Measurements from ENCODE around the gene BAHCC1.

BAHCC1 gene

DNA sequence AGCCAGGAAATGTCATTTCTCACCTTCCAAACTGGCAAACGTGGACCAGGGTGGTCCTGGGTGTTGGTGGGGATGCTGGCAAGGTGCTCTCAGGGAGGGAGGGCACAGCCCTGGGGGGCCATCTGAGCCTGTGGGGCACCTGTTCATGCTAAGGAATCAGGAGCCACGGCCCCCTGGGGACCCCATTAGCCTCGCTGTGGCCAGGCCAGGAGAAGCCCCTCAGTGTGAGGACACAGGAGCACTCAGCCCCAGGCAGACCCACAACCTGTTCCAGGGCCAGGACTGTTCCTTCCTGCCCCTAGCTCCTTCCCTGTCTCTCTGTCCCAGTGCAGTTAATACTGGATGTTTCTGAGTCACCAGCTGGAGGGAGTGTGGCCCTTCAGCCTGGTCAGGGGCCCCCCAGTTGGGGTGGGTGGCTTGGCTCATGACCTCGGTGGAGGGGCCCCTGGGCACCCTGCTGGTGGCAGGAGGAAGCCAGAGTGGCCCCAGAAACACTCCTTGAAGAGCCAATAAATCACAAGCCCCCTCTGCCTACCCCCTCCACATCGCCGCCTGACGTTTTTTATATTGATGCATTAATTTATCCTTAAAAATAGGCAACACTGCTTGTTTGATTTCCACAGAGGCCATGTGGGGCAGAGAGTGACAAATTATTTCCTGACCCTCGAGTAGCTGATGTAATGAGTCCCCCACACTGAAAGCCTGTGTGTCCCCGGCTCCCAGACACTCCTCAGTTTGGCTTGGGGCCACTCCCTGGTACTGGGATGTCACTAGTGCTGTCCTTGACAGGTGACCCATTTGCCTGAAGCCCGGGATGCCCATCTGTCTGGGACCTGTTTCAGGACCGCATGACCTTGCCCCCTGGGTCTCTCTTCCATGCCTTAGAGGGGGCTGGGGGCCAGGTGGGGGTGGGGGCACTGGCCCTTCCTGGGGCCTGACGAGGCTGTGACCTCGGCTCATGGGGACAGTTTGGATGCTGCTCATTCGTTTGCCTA lies 95.0 kb downstream of the BAHCC1 start:
- DNase-seq (ENCODE audit: low spot score), result no peak

DNA sequence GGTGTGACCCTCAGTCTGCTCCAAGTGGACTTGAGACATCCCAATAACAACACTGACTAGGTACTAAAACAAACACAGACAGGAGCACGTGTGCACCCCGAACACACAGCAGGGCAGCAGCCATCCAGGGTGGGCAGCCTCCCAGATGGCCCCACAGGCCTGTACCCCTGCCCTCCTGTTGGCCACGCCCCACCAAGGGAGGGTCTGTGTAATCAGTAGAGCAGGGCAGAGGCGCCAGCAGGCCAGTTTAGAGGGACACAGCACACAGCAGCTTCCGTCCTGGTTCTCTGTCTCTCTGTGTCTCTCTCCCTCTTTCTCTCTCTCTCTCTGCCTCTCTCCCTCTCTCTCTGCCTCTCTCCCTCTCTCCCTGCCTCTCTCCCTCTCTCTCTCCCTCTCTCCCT lies 95.9 kb downstream of the BAHCC1 start:
- no peak for DNase-seq (ENCODE audit: low spot score)
- no peak for FAIRE-seq

More for the DNA sequence above, 95.0 kb downstream of the BAHCC1 start:
- FAIRE-seq, result no peak

DNA sequence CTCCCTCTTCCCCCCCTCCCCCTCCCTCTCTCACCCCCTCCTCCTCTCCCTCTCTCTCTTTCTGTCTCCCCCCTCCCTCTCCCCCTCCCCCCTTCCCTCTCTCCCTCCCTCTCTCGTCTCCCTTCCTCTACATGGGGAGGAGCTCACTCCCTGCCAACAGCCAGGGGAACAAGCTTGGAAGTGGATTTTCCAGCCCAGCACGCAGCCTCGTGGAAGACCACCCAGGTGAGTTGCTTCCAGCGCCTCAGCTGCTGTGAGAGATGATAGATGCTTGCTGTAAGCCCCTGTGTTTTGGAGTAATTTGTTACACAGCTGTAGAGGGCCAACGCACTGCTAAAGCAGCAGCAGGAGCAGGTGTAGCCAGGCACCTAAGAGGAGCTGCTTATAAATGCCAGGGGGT lies 96.5 kb downstream of the BAHCC1 start:
- FAIRE-seq (no peak), DNase-seq (ENCODE audit: low spot score) (no peak)

DNA sequence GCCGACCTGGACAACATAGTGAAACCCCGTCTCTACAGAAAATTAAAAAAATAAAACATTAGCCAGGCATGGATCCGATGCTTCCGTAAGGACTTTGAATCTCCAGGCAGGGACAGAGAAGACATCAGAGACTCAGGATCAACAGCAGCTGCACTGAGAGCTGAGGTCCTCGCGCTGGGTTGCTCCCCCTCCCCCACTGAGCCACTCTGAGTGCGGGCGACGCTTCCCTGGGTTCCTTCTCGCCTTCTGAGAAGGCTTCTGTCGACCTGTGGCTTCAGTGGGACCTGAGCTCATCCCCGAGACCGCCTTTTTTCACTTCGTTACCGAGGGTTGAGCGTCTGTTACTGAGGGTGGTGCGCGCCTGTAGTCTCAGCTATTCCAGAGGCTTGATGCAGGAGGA lies 96.9 kb downstream of the BAHCC1 start:
- DNase-seq (ENCODE audit: low spot score) (no peak), FAIRE-seq (no peak)

DNA sequence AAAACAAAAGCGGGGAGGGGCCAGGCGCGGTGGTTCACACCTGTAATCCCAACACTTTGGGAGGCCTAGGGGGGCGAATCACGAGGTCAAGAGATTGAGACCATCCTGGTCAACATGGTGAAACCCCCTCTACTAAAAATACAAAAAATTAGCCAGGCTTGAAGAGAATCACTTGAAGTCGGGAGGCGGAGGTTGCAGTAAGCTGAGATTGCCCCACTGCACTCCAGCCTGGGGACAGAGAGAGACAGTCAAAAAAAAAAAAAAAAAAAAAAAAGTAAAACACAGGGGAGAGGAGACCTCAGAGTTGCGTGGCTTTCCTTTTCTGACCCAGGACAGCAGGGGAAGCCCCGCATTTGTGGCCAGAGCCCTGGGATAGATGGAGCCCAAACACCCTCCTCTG lies 97.4 kb downstream of the BAHCC1 start:
- no peak for FAIRE-seq

DNA sequence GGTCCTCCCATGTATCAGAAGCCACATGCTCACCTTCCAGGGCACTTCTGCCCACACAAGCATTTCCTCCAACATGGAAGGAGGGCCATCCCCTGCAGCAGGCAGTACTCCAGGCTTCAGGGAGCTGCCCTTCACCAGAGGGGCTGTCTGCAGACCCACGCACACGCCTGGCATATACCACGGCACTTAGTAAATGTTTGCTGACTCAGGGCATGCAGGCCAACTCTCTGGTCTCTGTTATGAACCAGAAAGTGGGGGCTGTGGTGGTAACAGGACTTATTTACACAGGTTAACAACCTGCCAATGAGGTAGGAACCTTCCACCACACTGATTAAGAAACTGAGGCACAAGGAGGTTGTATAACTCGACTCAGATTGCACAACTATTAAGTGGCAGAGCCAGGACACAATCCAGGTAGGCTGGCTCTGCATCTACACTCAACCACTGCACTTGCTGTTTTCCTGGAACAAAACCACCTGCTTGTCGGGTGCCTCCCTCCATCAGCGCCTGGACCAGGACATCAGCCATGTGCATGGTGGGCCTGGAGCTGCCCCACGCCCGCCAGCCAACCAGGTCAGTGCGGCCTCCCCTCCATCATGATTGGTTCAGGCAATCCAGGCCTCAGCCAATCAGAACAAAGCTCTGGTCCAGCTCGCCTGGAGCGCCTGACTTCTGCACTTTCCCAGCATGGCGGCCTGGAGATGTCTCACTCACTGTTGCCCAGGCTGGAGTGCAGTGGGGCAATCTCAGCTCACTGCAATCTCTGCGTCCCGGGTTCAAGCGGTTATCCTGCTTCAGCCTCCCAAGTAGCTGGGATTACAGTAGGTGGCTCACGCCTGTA lies 98.2 kb downstream of the BAHCC1 start:
- DNase-seq (ENCODE audit: low spot score) (no peak), FAIRE-seq (no peak)

More for the DNA sequence above, 97.4 kb downstream of the BAHCC1 start:
- no peak for DNase-seq (ENCODE audit: low spot score)

DNA sequence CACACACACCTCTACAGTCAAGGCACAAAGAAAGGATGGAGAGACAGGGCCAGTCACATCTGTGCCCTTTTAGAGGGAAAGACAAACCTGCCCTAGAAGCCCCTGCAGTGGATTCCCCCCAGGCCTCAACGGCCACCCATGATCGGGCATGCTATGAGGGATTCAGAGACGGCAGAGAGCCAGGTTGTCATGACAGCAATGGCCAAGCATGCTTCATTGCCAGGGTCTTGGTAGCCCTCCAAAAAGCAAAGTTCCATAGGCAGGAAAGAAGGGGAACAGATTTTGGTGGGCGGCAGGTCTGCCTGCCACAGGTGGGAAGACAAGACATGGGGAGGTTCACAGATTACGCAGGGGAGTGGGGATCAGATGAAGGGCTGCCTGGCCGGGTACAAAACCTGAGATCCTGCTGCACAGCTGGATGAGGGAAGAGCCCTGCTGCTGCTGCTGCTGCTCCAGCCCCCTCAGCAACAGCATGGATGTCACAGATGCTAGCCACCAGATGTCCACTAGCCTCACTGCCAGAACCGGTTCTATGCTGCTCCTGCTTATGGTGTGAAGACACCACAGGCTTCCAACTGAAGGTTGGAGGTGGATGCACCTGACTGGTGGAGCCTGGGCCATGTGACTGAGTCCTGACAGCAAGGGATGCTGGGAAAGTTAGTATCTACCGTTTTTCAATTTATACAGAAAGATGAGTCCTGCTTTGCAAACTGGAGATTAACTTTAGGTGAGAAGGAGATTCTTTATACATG lies 99.5 kb downstream of the BAHCC1 start:
- DNase-seq (ENCODE audit: low spot score) (no peak), FAIRE-seq (no peak)

DNA sequence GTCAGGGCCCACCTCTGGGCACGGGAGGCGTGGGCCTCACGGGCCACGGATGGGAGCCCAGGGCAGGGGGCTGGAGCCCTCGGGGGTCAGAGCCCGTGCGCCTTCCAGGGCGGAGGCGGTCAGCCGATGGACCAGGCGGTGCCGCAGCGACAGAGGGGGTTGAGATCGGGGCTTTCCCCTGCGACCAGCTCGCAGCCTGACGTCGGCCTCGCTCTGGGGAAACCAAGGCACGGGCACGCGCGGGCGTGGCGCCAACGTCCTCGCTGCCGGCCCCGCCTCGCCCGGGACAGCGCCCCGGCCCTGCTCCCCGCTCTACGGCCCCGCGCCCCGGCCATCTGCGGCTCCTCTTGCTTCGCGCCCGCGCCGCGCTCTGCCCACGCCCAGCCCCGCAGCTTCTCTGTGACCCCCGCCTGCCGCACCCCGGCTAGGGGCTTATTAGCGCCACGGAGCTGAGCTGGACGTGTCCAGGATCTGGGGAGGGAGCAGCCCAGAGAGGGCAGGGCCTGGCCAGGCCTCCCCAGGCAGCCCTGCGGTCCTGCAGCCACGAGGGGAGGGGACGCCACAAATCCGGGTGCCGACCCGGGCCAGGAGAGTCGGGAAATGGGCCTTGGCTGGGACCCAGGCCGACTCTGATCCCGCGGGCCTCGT lies 103.8 kb downstream of the BAHCC1 start:
- FAIRE-seq (no peak), DNase-seq (ENCODE audit: low spot score) (no peak)

DNA sequence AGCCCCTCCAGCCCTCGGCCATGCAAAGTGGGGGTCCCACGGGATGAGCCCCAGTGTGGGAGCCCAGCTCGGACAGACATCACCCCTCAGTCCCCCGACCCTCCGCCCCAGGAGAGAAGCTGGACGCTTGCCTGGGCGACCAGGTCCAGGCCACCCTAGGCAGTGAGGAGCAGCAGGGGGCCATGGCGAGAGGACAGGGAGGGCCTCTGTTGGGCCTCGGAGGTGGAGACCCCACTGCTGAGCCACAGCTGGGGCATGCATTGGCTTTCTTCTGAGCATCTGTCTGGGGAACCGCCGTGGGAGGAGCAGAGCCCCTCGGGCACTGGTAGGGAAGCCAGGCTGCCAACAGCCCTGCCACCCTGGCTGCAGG lies 104.3 kb downstream of the BAHCC1 start:
- FAIRE-seq (no peak), DNase-seq (ENCODE audit: low spot score) (no peak)

DNA sequence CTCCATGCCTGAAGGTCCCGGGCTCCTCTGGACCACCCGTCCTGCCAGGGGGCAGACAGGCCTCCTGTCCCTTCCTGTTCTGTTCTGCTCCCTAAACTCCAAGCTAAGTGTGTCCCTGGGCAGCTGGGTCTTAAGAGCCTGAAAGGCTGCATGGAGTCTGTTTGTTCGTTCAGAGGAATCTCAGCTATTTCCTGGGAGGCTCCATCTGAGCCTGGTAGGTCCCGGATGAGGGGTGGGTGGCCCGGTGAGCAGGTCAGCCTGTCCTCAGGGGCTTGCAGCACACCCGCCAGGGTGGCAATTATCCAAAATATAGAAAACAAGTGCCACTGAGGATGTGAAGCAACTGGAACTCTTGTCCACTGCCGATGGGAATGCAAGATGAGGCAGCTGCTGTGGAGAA lies 104.8 kb downstream of the BAHCC1 start:
- DNase-seq (ENCODE audit: low spot score) (no peak), FAIRE-seq (no peak)

DNA sequence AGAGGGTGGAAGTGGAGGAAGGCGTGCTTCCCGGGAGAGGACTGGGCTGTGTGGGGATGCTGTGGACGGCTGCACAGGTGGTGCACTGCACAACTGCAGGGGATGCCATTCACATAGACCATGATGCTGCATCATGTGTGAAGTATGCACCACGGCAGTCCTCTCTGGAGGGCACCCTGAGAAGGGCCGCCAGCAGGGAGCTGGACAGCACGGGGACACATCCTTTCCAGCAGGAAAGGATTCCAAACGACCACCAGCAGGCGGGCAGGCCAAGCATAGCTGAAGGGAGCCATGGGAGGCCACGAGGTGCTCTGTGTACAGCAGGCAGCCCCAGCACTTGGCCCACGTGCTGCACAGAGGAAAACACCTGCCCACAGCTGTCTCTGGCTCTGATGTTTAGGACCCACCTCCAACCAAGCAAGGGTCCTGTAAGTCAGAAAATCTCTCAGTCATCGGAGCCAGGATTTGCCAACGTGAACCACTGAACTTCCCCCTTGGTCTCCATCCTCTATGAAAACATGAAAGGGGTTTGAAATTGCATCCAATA lies 107.3 kb downstream of the BAHCC1 start:
- no peak for DNase-seq (ENCODE audit: low spot score)
- FAIRE-seq, result no peak

DNA sequence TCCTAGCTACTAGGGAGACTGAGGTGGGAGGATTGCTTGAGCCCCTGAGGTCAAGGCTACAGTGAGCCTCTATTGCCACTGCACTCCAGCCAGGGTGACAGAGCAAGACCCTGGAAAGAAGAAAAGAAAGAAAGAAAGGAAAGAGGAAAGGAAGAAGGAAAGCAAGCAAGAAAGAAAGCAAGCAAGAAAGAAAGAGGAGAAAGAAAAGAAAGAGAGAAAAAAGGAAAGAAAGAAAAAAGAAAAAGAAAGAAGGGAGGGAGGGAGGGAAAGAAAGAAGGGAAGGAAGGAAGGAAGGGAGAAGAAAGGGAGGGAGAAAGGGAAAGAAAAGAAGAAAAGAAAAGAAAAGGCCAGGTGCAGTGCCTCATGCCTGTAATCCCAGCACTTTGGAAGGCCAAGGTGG lies 108.4 kb downstream of the BAHCC1 start:
- DNase-seq (ENCODE audit: low spot score) (no peak), FAIRE-seq (no peak)

DNA sequence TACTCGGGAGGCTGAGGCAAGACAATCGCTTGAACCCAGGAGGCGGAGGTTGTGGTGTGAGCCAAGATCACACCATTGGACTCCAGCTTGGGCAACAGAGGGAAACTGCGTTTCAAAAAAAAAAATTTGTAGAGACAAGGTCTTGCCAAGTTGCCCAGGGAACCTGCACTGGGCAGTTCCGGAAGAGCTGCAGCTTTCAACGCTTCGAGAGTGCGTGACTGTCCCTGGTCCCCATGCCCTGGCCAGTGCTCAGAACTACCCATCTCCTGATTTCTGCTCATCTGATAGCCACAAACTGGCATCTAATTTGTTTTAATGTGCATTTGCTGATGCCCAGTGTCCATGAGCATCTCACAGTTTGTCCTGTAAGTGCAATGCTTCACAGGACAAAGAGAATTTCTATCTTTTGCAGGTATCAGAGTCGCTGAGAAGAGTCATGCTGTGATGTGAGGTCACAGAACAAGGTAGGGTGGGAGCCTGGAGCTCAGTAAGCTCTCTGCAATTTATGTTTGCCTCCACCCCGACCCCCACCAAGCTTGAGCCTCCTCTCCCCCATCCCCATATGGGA lies 113.5 kb downstream of the BAHCC1 start:
- DNase-seq (ENCODE audit: low spot score) (peak; percentile 70), FAIRE-seq (no peak)

DNA sequence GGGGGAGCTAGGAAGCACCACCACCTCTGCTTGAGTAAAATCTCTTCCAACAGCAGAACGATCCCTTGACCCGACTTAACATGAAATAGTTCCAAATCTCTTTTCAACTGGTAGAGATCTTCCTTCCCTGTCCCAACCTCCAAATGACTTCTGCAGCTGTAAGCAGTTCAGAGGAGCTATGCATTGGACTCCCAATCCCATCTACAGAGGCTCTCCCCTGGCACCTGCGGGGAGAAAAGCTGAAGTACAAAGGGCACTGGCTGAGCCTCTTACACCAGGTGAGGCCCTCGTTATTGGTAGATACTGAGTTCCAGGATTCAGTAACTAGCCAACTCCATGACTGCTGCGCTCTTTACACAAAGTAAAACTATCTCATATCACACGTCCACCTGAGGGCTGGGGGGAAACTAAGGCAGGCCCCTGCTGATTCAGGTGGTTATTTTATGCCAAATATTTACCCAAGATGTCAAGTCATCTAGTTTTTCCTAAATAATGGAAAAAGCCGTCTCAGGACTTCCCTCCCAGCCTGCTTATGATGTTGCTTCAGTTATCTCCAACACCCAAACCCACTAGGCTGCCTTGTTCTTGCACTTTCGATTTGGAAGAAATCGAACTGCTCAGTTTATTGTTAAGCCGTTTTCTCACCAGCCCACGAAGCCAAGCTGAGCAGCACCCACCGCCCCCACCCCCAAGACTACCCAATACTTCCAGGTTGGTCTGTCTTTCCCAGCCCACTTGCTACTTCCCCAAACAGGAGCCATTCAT lies 114.1 kb downstream of the BAHCC1 start:
- FAIRE-seq (no peak), DNase-seq (ENCODE audit: low spot score) (no peak)

DNA sequence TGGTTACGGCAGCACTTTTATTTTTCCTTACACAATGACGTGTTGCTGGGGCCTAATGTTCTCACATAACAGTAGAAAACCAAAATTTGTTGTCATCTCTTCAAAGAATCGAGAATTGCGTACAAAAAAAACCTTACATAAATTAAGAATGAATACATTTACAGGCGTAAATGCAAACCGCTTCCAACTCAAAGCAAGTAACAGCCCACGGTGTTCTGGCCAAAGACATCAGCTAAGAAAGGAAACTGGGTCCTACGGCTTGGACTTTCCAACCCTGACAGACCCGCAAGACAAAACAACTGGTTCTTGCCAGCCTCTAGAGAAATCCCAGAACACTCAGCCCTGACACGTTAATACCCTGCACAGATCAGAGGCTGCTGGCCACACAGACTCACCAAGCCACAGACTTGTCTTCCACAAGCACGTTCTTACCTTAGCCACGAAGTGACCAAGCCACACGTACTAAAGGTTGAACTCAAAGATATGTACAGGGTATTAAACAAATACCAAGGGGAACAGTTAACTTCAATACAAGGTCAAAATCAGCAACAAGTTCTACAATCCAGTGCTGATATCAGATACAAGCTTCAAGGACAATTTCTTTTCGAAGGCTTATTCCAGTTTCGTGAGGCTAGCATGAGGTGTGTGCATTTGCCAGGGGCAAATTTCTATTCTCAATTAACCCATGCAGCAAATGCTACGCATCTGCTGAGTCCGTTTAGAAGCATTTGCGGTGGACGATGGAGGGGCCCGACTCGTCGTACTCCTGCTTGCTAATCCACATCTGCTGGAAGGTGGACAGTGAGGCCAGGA lies 114.9 kb downstream of the BAHCC1 start:
- FAIRE-seq, result no peak

DNA sequence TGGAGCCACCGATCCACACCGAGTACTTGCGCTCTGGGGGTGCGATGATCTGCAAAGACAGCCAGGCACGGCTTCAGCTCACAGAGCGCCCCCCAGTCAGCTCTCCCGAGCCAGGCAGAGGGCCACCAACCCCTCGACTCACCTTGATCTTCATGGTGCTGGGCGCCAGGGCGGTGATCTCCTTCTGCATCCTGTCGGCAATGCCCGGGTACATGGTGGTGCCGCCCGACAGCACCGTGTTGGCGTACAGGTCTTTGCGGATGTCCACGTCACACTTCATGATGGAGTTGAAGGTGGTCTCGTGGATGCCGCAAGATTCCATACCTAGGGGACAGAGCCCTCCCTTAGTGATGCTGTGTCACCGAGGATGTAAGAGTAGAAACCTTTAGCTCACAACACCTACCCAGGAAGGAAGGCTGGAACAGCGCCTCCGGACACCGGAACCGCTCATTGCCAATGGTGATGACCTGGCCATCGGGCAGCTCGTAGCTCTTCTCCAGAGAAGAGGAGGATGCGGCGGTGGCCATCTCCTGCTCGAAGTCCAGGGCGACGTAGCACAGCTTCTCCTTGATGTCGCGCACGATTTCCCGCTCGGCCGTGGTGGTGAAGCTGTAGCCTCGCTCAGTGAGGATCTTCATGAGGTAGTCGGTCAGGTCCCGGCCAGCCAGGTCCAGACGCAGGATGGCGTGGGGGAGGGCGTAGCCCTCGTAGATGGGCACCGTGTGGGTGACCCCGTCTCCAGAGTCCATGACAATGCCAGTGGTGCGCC lies 115.7 kb downstream of the BAHCC1 start:
- peak; percentile 11 for DNase-seq (ENCODE audit: low spot score)
- FAIRE-seq, result no peak

More for the DNA sequence above, 114.9 kb downstream of the BAHCC1 start:
- peak; percentile 28 for DNase-seq (ENCODE audit: low spot score)

DNA sequence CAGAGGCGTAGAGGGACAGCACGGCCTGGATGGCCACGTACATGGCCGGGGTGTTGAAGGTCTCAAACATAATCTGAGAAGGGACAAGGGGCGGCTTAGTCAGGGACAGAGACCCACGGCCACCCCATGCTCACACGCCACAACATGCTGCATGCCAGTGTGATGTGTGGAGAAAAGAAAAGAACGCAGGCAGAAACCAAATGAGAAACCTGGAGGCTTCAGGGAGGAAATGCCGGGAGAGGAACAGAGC lies 116.2 kb downstream of the BAHCC1 start:
- DNase-seq (ENCODE audit: low spot score) (no peak), FAIRE-seq (no peak)

DNA sequence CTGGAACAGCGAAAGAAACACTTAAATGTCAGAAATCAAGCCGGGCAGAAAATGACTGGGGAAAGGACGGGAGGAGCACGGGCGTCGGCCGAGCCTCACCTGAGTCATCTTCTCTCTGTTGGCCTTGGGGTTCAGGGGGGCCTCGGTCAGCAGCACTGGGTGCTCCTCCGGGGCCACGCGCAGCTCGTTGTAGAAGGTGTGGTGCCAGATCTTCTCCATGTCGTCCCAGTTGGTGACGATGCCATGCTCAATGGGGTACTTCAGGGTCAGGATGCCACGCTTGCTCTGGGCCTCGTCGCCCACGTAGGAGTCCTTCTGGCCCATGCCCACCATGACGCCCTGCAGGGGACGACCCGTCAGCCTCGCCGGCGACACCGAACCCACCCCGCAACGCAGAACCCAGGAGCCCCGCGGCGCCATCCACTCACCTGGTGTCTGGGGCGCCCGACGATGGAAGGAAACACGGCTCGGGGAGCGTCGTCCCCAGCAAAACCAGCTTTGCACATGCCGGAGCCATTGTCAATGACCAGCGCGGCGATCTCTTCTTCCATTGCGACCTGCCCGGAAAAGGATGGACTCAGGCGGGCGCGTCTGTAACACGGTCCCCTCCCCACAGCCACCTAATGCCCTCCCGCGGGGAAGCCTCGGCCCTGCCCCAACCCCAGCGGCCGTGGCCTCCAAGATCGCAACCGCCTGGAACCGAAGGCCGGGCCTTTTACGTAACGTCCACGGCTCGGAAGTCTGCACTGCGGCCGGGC lies 116.7 kb downstream of the BAHCC1 start:
- DNase-seq (ENCODE audit: low spot score), result peak; percentile 14
- FAIRE-seq, result no peak
